Endothelial cell of umbilical vein (primary cell): ENCODE results near the gene DUOXA2. TPM values are rescaled to one million over a fixed set of nuclear protein-coding genes. Genes with fewer than 3 reads are reported as not detected.

Source experiments
- BruUV-seq: library from RNA; stranded (reverse); fragments of 400-500 nt; replicated peaks from 2 replicates; lab custom pipeline; 2021; lab: Mats Ljungman, UMichigan
- CTCF ChIA-PET: fragments of 300-600, 350-600 bp; sonication (Branson Sonifier 250); formaldehyde crosslinking; loops from one replicate; lab custom pipeline; 2021; ENCODE audit warnings: antibody characterized with exemption, inconsistent platforms; lab: Charles Lee
- POLR2A ChIA-PET: fragments of 300-600, 350-600 bp; sonication (Branson Sonifier 250); formaldehyde crosslinking; loops from one replicate; lab custom pipeline; 2021; ENCODE audit warnings: antibody characterized with exemption, inconsistent platforms; lab: Charles Lee
- DNase-seq: peaks from one replicate; pipeline ENCODE4 v3.0.0-alpha.2; 2011; ENCODE audit warnings: low read depth, low spot score
- FAIRE-seq: peaks from 2 replicates; lab custom pipeline; 2011; peaks lifted over from hg19 to GRCh38; lab: Jason Lieb, UNC
- H2AFZ ChIP-seq: 2 replicates; pipeline ENCODE4 v1.6.0; 2012; ENCODE audit warnings: low read depth, low read length, control low read depth, inconsistent platforms
- H3K27ac ChIP-seq: 2 replicates; pipeline ENCODE4 v1.5.1; 2011; ENCODE audit warnings: low read depth, mild to moderate bottlenecking, control low read depth, low read length, moderate library complexity; ENCODE audit not compliant: insufficient read depth
- H3K27me3 ChIP-seq, 2 experiments: 2 replicates each; pipeline versions ENCODE4 v1.6.0 to v1.6.1; 2011; ENCODE audit warnings: low read length in 2 of 2, mixed read lengths in 1 of 2; ENCODE audit not compliant: control insufficient read depth in 2 of 2, insufficient read depth in 2 of 2
- H3K36me3 ChIP-seq, 2 experiments: 2 replicates in 1 of 2; 3 replicates in 1 of 2; pipeline ENCODE4 v1.5.1; 2011; ENCODE audit warnings: low read length in 2 of 2, mild to moderate bottlenecking in 1 of 2, moderate library complexity in 1 of 2; ENCODE audit not compliant: control insufficient read depth in 2 of 2, insufficient read depth in 2 of 2; ENCODE audit errors: extremely low read depth in 1 of 2
- H3K4me1 ChIP-seq: 3 replicates; pipeline ENCODE4 v1.5.1; 2011; ENCODE audit warnings: mild to moderate bottlenecking, low read length; ENCODE audit not compliant: control insufficient read depth, insufficient read depth; ENCODE audit errors: extremely low read depth
- H3K4me2 ChIP-seq: 2 replicates; pipeline ENCODE4 v1.6.1; 2011; ENCODE audit warnings: low read length, control low read depth, mixed read lengths; ENCODE audit not compliant: insufficient read depth
- H3K4me3 ChIP-seq, 3 experiments: fragments of 200-600 bp in 1 of 3; sonication (generic), shearing (Covaris generic) in 1 of 3; replicated peaks in 1 of 3; 2 replicates each; pipeline ENCODE4 v1.5.1; 2011 to 2016; ENCODE audit warnings: control low read depth in 3 of 3, low read length in 3 of 3, mild to moderate bottlenecking in 2 of 3, inconsistent platforms in 1 of 3, low read depth in 1 of 3, moderate library complexity in 1 of 3; ENCODE audit not compliant: insufficient read depth in 1 of 3
- H3K79me2 ChIP-seq: 2 replicates; pipeline ENCODE4 v1.6.0; 2012; ENCODE audit warnings: low read length, inconsistent platforms; ENCODE audit not compliant: control insufficient read depth, insufficient read depth
- H3K9ac ChIP-seq: replicated peaks from 2 replicates; pipeline ENCODE3; 2011; ENCODE audit warnings: low read length, control low read depth; ENCODE audit not compliant: insufficient read depth; ENCODE audit errors: extremely low read depth
- H3K9me1 ChIP-seq: replicated peaks from 3 replicates; pipeline ENCODE4 v1.6.0; 2011; ENCODE audit warnings: mild to moderate bottlenecking, low read length; ENCODE audit not compliant: control insufficient read depth, insufficient read depth; ENCODE audit errors: extremely low read depth
- H3K9me3 ChIP-seq: replicated peaks from 2 replicates; pipeline ENCODE4 v1.5.1; 2012; ENCODE audit warnings: low read length, inconsistent platforms; ENCODE audit not compliant: control insufficient read depth, insufficient read depth
- H4K20me1 ChIP-seq: replicated peaks from 2 replicates; pipeline ENCODE3; 2011; ENCODE audit warnings: mild to moderate bottlenecking, low read length; ENCODE audit not compliant: control insufficient read depth, insufficient read depth; ENCODE audit errors: extremely low read depth
- CTCF ChIP-seq, 2 donors: IDR thresholded peaks; 1 replicate in 1 of 2; 2 replicates in 1 of 2; pipeline ENCODE4 v1.5.1; 2011; ENCODE audit warnings: low read length in 2 of 2, mild to moderate bottlenecking in 2 of 2, moderate library complexity in 2 of 2, control low read depth in 1 of 2, inconsistent platforms in 1 of 2, low read depth in 1 of 2; ENCODE audit not compliant: insufficient read depth in 1 of 2; ENCODE audit errors: extremely low read depth in 1 of 2
- EZH2 ChIP-seq: IDR thresholded peaks from 2 replicates; pipeline ENCODE4 v1.6.1; 2012; ENCODE audit warnings: borderline replicate concordance, low read depth, mild to moderate bottlenecking, moderate library complexity, low read length, inconsistent platforms; ENCODE audit not compliant: severe bottlenecking
- FOS ChIP-seq: IDR thresholded peaks from 2 replicates; pipeline ENCODE4 v1.6.1; 2011; ENCODE audit warnings: mild to moderate bottlenecking, low read length, moderate library complexity, borderline replicate concordance; ENCODE audit not compliant: insufficient read depth
- GATA2 ChIP-seq: IDR thresholded peaks from 2 replicates; pipeline ENCODE4 v1.7.0; 2011; ENCODE audit warnings: low read depth, mild to moderate bottlenecking, moderate library complexity, mixed read lengths, low read length; ENCODE audit not compliant: insufficient read length, insufficient read depth
- POLR2A ChIP-seq: IDR thresholded peaks from 2 replicates; pipeline ENCODE4 v1.6.1; 2012; ENCODE audit warnings: low read depth, mild to moderate bottlenecking, control low read depth, low read length
- POLR2AphosphoS5 ChIP-seq: IDR thresholded peaks from 2 replicates; pipeline ENCODE4 v1.6.1; 2012; ENCODE audit warnings: low read depth, mild to moderate bottlenecking, control low read depth, low read length, moderate library complexity; ENCODE audit not compliant: insufficient read depth
- dilution Hi-C: fragments of 300-500 bp; cut with MboI; formaldehyde crosslinking; loops from one replicate; pipeline ENCODE4 v1.15.0; 2019; ENCODE audit warnings: low sequenced_read_pairs; ENCODE audit not compliant: extremely low pct_ligation_motif_present
- intact Hi-C: fragments of 100-400 bp; cut with micrococcal nuclease; formaldehyde crosslinking; loops from one replicate; pipeline ENCODE4 v1.10.0; 2022
- polyA plus RNA-seq, 4 experiments: library from polyadenylated mRNA; depleted of rRNA in 3 of 4; stranded (reverse) in 3 of 4; unstranded in 1 of 4; fragments of >200 nt; gene quantifications; 2 replicates each; pipeline versions ENCODE4 v1.2.1 to v1.2.3, GENCODE V29; 2011 to 2012; ENCODE audit warnings: missing spikeins in 1 of 4
- total RNA-seq: library from RNA; stranded (reverse); gene quantifications from 2 replicates; pipeline ENCODE4 v1.2.3, GENCODE V29; 2021

DUOXA2 gene
- total and polyA plus RNA-seq, 2 donors (not counting 3 experiments of a cell fraction or from before 2014, with no cell fraction given), result not detected

GRCh38 chr15:45137703-45138102 is 23.6 kb downstream of the DUOXA2 start:
- Histone ChIP-seq H3K9ac (no peak overlapping the region), H3K4me2 (no peak overlapping the region), H3K36me3 (no peaks in the 10 kb centered on the region), H3K9me1 (no peaks in the 10 kb centered on the region), H3K9me3 (no peaks in the 10 kb centered on the region), H3K4me1 (no peaks in the 10 kb centered on the region), H3K4me3 (no peak overlapping the region), H4K20me1 (no peaks in the 10 kb centered on the region), H2AFZ (no peak overlapping the region), H3K27me3 (peaks cover 34 to 38% of the 10 kb centered on the region in 2 experiments), H3K27ac (no peak overlapping the region), H3K79me2 (no peaks in the 10 kb centered on the region)
- TF ChIP-seq POLR2AphosphoS5, result no peak
- no peak for TF ChIP-seq GATA2
- no peak for TF ChIP-seq POLR2A
- TF ChIP-seq FOS, result no peak
- TF ChIP-seq EZH2, result no peak
- TF ChIP-seq CTCF (IDR thresholded peaks at IDR 0.05; ENCODE audit: extremely low read depth in 1 of 2, insufficient read depth in 1 of 2, low read depth in 1 of 2, low read length in 2 of 2), result no peak
- POLR2A ChIA-PET, result no interaction called here
- intact Hi-C loops (no loop called here), dilution Hi-C loops (no loop called here)
- CTCF ChIA-PET, result interaction anchor here (0.8 to 2.4 kb wide), 6 partner anchors 9 to 267 kb away, joined by 3 to 8 read pairs (median 5); no protein-coding TSS in a partner anchor
- BruUV-seq, result no TSS peak
- DNase-seq, result no peak
- FAIRE-seq, result no peak
